AG08396 (cell line): ENCODE data around the gene ASB18.
"Not testable (repeated sequence)": the region's sequence is repeated elsewhere in the genome, so short reads cannot be mapped to it uniquely, and the experiment has no call there.

Experiments
- DNase-seq: peaks from one replicate; pipeline ENCODE4 v3.0.0; 2012; ENCODE audit warnings: low spot score, mixed read lengths

Gene ASB18

DNA sequence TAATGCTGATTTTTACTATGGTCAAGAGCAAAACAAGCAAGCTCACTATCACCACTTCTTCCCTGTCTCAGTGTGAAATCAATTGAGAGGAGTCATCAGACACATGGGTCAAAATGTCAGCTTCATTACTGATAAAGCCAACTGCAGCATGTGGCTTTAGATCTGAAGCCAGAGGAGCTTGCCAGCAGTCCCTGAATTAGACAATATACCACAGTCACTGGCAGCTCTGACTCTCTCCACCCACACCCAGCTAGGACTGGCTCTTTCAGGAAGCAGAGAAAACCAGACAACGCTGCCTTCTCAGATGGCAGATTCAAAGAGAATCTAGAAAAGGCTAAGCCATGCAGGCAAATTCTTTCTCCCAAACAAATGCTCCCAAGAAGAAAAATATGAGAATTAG lies 20.0 kb upstream of the ASB18 start:
- no peak for DNase-seq

GRCh38 chr2:236282406-236282805 lies 18.2 kb upstream of the ASB18 start:
- DNase-seq, result no peak

GRCh38 chr2:236281423-236281822 lies 17.2 kb upstream of the ASB18 start:
- DNase-seq, result no peak

GRCh38 chr2:236273126-236273525 lies 8.9 kb upstream of the ASB18 start:
- no peak for DNase-seq

DNA sequence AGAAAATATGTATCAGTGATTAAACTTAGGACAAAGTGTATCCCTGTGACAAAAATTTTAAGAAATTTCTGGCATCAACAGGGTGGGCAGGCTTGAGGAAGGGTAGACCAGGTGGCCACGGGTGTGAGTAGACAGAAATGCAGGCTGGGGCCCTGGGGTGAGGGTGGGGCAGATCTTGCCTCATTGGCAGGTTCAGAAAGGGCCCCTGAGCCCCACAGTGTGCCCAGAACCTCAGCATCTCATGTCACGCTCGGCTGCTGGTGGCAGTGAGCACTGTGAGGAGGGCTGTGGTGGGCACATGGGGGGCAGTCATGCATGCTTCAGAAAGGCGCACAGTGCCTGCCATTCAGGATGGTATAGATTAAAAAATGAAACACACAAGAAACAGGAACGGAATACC lies 7.6 kb upstream of the ASB18 start:
- DNase-seq, result no peak

DNA sequence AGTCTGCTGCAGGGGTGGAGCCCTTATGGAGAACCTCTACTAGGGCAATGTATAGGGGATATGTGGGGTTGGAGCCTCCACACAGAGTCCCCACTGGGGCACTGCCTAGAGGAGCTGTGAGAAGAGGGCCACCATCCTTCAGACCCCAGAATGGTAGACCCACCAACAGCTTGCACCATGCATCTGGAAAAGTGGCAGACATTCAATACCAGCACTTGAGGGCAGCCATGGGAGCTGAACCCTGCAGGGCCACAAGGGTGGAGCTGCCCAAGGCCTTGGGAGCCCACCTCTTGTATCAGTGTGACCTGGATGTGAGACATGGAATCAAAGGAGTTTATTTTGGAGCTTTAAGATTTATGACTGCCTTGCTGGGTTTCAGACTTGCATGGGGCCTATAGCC lies 5.7 kb upstream of the ASB18 start:
- DNase-seq, result not testable (repeated sequence)

GRCh38 chr2:236265675-236266074 lies 1.5 kb upstream of the ASB18 start:
- DNase-seq, result no peak

- DNase-seq, result no peak
Measured at GRCh38 chr2:236262238-236262637, 2.0 kb downstream of the ASB18 start.

DNA sequence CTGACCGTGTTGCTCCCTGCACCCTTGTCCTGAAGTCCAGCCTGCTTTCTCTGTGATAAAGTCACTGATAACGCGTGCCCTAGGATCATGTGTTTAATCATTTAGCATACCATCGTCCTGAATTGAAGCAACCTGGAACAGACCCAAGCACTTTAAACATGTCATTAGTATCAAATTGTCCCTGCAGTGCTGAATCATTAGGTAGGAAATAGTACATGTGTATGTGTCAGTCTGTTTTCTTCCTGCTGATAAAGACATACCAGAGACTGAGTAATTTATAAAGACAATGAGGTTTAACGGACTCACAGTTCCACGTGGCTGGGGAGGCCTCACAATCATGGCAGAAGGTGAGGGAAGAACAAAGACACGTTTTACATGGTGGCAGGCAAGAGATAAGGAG lies 2.8 kb downstream of the ASB18 start:
- DNase-seq, result no peak

DNA sequence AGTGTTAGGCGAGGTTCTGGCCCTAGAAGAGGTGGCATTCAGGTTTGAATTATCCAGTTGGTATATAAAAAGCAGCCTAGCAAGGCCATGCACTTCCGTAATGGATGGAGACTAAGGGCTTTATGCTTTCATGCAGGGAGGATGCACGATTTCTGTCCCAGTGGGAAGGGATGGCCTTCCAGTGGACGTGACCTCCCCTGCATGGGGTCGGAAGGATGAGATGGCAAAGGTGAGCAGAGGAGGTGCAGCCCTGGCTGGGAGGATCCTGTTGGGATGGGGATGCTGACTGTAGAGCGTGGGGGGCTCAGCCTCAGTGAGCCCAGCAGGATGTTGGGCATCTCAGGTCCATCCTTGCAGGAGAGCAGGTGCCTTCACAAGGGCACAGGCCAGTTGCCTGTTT lies 4.8 kb downstream of the ASB18 start:
- no peak for DNase-seq

- no peak for DNase-seq
Measured at GRCh38 chr2:236257575-236257974, 6.6 kb downstream of the ASB18 start.

GRCh38 chr2:236257136-236257535 lies 7.1 kb downstream of the ASB18 start:
- DNase-seq, result no peak

GRCh38 chr2:236256366-236256985 lies 7.7 kb downstream of the ASB18 start:
- DNase-seq, result no peak

DNA sequence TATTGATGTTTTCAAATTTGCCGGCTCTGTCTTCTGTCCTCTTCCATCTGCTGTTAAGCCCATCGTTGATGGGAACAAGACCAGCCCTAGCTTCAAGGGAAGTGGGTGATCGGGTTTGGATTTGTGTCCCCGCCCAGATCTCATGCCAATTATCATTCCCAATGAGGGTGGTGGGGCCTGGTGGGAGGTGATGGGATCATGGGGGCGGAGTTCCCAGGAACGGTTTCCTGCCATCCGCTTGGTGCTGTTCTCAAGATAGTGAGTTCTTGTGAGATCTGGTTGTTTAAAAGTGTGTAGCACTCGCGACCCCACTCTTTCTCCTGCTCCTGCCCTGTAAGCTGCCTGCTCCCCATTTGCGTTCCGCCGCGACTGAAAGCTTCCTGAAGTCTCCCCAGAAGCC lies 9.5 kb downstream of the ASB18 start:
- no peak for DNase-seq

GRCh38 chr2:236254001-236254400 lies 10.2 kb downstream of the ASB18 start:
- no peak for DNase-seq

DNA sequence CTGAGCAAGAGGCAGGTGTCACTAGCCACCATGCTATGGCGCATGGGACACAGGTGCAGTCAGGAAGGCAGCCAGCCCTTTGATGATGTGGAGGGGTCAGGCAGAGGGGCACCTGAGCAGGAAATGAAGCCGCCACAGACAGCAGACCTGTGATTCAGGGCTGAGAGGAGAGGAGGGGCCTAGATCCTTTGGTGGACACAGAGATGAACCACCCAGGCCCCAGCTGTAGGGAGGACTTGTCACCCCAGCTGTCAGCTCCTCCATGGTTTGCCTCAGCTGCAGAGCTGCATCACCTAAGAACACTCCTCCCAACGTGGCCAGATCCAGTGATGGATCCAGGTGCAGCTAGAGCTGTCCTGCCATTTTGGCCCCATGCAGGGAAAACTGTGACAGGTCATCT lies 11.6 kb downstream of the ASB18 start:
- no peak for DNase-seq

- no peak for DNase-seq
Measured at GRCh38 chr2:236250909-236251579, 13.2 kb downstream of the ASB18 start.

DNA sequence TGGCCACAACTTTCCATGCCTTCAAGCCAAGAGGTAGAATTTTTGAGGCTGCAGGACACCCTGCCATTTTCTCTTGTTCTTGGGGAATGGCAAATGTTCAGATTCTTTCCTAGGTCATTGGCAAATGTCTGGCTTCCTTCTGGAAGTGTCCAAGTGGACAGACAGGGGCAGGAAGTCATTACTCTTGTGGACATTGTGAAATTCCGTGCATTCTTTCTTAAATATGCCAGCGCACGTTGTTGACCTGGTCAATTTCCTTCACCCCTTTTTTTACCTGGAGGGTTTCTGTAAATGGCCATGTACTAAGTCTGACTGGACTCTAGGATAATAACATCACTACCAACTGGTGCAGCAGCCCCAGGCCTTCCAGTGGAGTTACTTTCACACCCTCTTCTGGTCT lies 13.9 kb downstream of the ASB18 start:
- no peak for DNase-seq

- DNase-seq, result no peak
Measured at GRCh38 chr2:236249066-236249465, 15.1 kb downstream of the ASB18 start.

GRCh38 chr2:236246711-236247246 lies 17.4 kb downstream of the ASB18 start:
- DNase-seq, result no peak

- DNase-seq, result no peak
Measured at GRCh38 chr2:236244256-236244655, 19.9 kb downstream of the ASB18 start.

DNA sequence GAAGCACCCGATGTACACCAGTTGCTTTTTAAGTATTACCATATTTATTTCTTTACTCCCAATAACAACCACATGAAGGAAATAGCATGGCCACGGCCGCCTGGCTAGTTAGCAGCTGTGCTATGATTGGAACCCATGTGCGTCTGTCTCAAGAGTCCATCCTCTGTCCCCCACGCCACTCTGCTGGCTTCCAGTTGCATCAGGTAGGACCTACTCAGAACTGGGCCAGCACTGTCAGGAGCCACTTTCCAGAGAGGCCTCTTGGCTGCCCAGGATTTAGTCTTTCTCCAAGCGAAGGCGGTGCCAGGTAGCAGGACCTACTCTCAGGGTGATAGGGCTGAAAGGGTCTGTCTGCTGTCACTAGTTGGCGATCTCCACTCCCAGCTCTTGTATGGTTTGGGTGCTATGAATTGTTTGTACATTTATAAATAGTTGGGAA lies 22.1 kb downstream of the ASB18 start:
- no peak for DNase-seq

DNA sequence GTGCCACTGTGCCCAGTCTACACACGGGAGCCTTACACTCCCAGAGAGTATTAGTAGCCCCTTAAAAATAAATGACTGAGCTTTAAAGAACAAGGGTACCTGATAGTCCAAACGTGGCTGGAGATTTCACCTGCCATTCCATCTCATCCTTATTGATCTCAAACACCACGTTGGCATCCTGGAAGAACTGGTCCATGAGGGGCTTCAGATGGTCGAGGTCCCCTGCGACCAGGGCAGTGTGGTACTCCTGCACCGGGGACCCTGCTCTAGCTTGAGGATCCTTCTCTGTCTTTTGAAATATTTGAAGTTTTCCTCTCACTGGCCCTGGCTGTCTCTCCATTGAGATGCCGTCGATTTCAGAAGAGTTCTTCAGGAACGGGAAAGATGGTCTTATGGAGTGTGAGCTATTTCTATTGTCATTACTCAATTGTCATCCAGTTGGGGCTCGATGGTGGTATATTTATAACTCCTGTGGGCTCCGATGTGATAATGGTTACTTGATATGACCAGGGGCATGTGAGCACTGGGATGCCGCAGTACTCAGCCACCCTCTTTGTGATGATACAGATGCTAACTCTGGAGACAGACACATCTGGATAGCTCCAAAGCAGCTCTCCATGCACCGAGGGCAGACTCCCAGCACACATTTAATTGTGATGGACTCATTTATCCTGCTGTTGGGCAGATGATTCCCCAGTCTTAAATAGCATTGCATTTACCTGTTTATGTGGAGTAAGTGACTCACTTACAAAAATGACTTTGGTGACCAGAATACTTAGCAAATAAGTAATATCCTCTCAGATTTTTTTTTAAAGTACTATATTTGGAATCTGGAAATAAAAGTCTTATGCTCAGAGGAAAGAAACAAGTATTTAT lies 22.8 kb downstream of the ASB18 start:
- DNase-seq, result no peak
